Measurements from ENCODE around the gene TRABD2B. TPM values are rescaled to one million over a fixed set of nuclear protein-coding genes. Genes with fewer than 3 reads are reported as not detected.

TRABD2B gene
- total RNA-seq, 1 donor from 2014 or later, result 0.64 TPM

- no peak for TF ChIP-seq CTCF (IDR thresholded peaks at IDR 0.05; ENCODE audit: partially characterized antibody, unreplicated experiment)
- Mint-ChIP-seq H3K36me3 (ENCODE audit: unreplicated experiment) (no peaks in the 10 kb centered on the region), H3K27ac (ENCODE audit: unreplicated experiment) (no peak overlapping the region), H3K4me3 (ENCODE audit: unreplicated experiment) (no peak overlapping the region), H3K9me3 (ENCODE audit: unreplicated experiment) (peaks cover 3% of the 10 kb centered on the region), H3K4me1 (ENCODE audit: low read depth, unreplicated experiment) (peaks cover 28% of the 10 kb centered on the region), H3K27me3 (ENCODE audit: unreplicated experiment) (no peaks in the 10 kb centered on the region)
- DNase-seq, result no peak
Observed at GRCh38 chr1:48039088-48040054, 42.2 kb upstream of the TRABD2B start.

GRCh38 chr1:48038270-48038767 lies 41.1 kb upstream of the TRABD2B start:
- H3K4me3 Mint-ChIP-seq (ENCODE audit: unreplicated experiment), result no peak overlapping the region
- H3K27me3 Mint-ChIP-seq (ENCODE audit: unreplicated experiment), result no peaks in the 10 kb centered on the region
- TF ChIP-seq CTCF (IDR thresholded peaks at IDR 0.05; ENCODE audit: partially characterized antibody, unreplicated experiment), result no peak
- H3K9me3 Mint-ChIP-seq (ENCODE audit: unreplicated experiment), result peaks cover 3% of the 10 kb centered on the region
- no peak for DNase-seq
- no peak overlapping the region for H3K27ac Mint-ChIP-seq (ENCODE audit: unreplicated experiment)
- H3K36me3 Mint-ChIP-seq (ENCODE audit: unreplicated experiment), result no peaks in the 10 kb centered on the region
- H3K4me1 Mint-ChIP-seq (ENCODE audit: low read depth, unreplicated experiment), result peaks cover 24% of the 10 kb centered on the region

GRCh38 chr1:48036710-48037355 lies 39.6 kb upstream of the TRABD2B start:
- Mint-ChIP-seq H3K9me3 (ENCODE audit: unreplicated experiment) (peaks cover 3% of the 10 kb centered on the region), H3K36me3 (ENCODE audit: unreplicated experiment) (no peaks in the 10 kb centered on the region), H3K27ac (ENCODE audit: unreplicated experiment) (no peak overlapping the region), H3K4me3 (ENCODE audit: unreplicated experiment) (no peak overlapping the region), H3K27me3 (ENCODE audit: unreplicated experiment) (no peaks in the 10 kb centered on the region), H3K4me1 (ENCODE audit: low read depth, unreplicated experiment) (peaks cover 15% of the 10 kb centered on the region)
- DNase-seq, result no peak
- no peak for TF ChIP-seq CTCF (IDR thresholded peaks at IDR 0.05; ENCODE audit: partially characterized antibody, unreplicated experiment)

- H3K27ac Mint-ChIP-seq (ENCODE audit: unreplicated experiment), result no peak overlapping the region
- no peaks in the 10 kb centered on the region for H3K36me3 Mint-ChIP-seq (ENCODE audit: unreplicated experiment)
- peaks cover 3% of the 10 kb centered on the region for H3K9me3 Mint-ChIP-seq (ENCODE audit: unreplicated experiment)
- H3K4me1 Mint-ChIP-seq (ENCODE audit: low read depth, unreplicated experiment), result peaks cover 11% of the 10 kb centered on the region
- no peak for DNase-seq
- no peak overlapping the region for H3K4me3 Mint-ChIP-seq (ENCODE audit: unreplicated experiment)
- no peak for TF ChIP-seq CTCF (IDR thresholded peaks at IDR 0.05; ENCODE audit: partially characterized antibody, unreplicated experiment)
- no peaks in the 10 kb centered on the region for H3K27me3 Mint-ChIP-seq (ENCODE audit: unreplicated experiment)
Observed at GRCh38 chr1:48035371-48036141, 38.4 kb upstream of the TRABD2B start.
